Measurements from ENCODE around the gene DBN1. TPM values are rescaled to one million over a fixed set of nuclear protein-coding genes. Genes with fewer than 3 reads are reported as not detected.
A peak's percentile ranks its signal among the peaks of the same experiment; 100 is the strongest.

Gene DBN1
- total RNA-seq, 2 donors from 2014 or later: 7.1 to 13.3 TPM

DNA sequence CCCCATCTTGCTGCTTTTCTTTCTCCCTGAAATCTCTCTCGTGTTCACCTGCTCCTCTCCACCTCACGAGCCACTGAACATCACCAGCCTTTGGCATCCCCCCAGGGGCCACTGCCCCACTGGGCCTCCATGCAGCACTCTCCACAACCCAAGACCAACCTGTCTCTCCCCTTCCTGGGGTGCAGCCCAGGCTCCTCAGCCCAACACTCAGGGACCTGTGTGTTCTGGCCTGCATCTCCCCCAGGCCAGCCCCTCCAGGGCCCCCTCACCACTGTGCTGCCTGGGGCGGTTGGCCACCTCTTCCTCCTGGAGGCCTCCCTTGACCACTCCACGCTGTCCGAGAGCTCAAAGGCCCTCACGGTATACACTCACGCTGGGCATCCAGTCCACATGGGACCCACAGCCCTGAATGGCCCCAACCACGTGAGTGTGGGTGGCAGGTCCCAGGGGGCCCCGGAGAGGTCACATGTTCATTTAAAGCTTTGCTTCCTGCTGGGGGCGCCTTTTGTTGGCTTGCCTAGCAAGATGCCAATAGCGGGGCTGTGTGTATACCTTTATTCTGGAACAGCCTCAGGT, 36.6 kb upstream of the DBN1 start:
- DNase-seq (ENCODE audit: low spot score) (no peak), ATAC-seq (peak in 1 of 2 donors; percentile 5)
- H3K4me3 Mint-ChIP-seq: peak overlapping the region; percentile 63
- H3K27ac Mint-ChIP-seq: peak overlapping the region in 1 of 2 donors; percentile 57
- H3K27me3 Mint-ChIP-seq: no peaks in the 10 kb centered on the region
- H3K9me3 Mint-ChIP-seq: no peaks in the 10 kb centered on the region
- H3K4me1 Mint-ChIP-seq (ENCODE audit: low read depth in 2 of 2): peaks cover 6 to 27% of the 10 kb centered on the region in 2 donors
- H3K36me3 Mint-ChIP-seq: peaks cover 4% of the 10 kb centered on the region

DNA sequence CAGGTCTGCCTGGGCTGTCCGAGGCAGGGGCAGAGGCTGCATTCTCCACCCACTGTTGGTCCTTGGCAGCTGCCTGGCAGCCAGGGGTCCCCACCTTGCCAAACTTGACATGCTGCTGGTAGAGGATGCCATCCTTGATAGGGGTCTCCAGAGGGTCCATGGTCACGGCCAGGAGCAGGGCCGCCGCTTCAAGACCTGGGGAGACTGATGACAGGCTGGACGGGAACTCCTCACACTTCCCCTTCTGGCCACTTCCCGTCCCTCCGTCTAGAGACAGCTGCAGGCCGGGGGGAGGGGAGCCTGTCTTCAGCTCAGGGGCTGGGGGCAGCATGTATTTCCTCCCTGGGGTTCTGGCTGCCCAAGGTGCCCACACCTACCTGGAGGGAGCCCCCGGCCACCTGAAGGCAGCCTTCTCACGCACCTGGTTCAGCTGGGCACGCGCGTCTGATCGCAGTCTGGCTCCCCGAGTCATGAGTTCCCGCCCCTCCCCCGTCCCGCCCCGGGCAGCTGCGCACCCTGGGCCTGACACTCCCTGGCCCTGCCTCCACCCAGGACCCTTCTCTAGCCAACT, 36.0 kb upstream of the DBN1 start, which contains the start of gene DOK3:
TSS of gene DOK3 (minus strand) at position 446 of the 571 bp plus-strand sequence. CDS start at position 160, 286 bp downstream.
- H3K9me3 Mint-ChIP-seq: no peaks in the 10 kb centered on the region
- no peak for DNase-seq (ENCODE audit: low spot score)
- peak within 1 kb of the TSS; percentile 57 to 81 for H3K27ac Mint-ChIP-seq
- H3K36me3 Mint-ChIP-seq: peaks cover 4% of the 10 kb centered on the region
- peaks cover 4 to 26% of the 10 kb centered on the region in 2 donors for H3K4me1 Mint-ChIP-seq (ENCODE audit: low read depth in 2 of 2)
- peak within 1 kb of the TSS; percentile 76 for H3K4me3 Mint-ChIP-seq
- ATAC-seq: no peak
- H3K27me3 Mint-ChIP-seq: no peaks in the 10 kb centered on the region

DNA sequence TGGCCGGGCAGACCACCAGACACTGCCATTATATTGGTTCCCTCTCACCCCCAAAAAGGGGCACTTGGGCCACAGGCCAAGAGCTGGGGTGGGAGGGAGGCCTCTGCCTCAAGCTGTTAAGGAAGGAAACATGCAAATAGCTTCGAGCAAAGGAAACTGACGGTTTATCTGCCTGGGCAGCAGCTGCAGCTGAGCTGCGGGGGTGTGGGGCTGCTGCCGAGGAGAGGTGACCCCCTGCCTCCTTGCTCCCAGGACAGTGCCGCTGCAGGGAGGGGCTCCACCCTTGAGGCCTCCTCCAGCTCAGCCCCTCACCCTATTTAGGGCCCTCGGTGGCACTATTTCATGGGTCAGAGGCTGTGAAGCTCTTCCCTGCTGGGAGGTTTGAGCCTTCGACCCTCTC, 35.4 kb upstream of the DBN1 start:
- DNase-seq (ENCODE audit: low spot score): no peak
- peaks cover 2% of the 10 kb centered on the region for H3K36me3 Mint-ChIP-seq
- no peaks in the 10 kb centered on the region for H3K9me3 Mint-ChIP-seq
- ATAC-seq: no peak
- H3K4me3 Mint-ChIP-seq: peak overlapping the region; percentile 76
- H3K27ac Mint-ChIP-seq: peak overlapping the region; percentile 57 to 81
- H3K4me1 Mint-ChIP-seq (ENCODE audit: low read depth in 2 of 2): peaks cover 4 to 24% of the 10 kb centered on the region in 2 donors
- no peaks in the 10 kb centered on the region for H3K27me3 Mint-ChIP-seq

DNA sequence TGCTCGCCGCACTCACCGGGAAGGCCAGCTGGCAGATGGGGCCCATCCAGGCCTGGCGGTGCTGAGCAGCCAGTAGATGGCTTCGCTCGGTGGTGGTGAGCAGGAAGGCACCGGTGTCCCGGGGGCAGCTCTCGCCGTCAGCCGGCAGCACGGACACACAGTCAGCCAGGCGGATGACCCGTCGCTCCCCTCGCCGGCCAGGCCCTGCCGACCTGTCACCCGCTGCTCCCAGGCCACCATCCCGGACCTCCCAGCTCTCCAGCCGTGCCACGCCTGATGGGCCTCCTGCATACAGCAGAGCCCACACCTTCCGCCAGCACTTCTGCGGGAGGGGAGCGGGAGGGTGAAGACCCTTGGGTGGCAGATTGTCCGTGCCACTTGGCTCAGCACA, 34.8 kb upstream of the DBN1 start:
- H3K27ac Mint-ChIP-seq: no peak overlapping the region
- H3K9me3 Mint-ChIP-seq: no peaks in the 10 kb centered on the region
- ATAC-seq (no peak), DNase-seq (ENCODE audit: low spot score) (no peak)
- H3K4me3 Mint-ChIP-seq: no peak overlapping the region
- no peaks in the 10 kb centered on the region for H3K27me3 Mint-ChIP-seq
- no peaks in the 10 kb centered on the region for H3K36me3 Mint-ChIP-seq
- H3K4me1 Mint-ChIP-seq (ENCODE audit: low read depth in 2 of 2): peaks cover 4 to 22% of the 10 kb centered on the region in 2 donors

DNA sequence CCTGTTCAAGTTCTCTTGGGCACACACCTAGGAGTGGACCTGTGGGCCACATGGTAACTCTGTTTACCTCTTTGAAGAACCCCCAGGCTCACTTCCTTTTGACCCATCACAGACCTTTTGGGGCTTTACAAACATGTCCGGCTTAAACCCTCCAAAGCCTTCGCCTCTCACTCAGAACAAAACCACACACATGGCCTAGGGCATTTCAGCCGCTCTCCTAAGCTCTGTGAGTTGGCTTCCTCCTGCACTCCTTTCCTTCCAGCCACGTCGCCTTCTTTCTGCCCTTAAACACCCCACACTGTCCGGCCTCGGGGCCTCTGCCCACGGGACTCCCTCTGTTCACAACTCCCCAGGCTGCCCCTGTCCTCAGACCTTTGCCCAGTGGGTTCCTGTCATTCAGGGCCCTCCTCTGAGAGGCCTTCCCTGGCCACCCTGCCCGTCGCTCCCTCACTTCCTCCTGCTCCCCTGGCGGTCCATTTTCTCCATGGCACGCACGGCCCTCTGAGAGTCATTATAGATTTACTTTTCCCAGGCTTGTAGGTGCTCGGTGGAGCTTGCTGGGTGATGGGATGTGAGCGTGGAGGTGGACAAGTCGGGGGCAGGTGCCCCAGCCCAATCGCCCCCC, 34.3 kb upstream of the DBN1 start:
- DNase-seq (ENCODE audit: low spot score): no peak
- peak overlapping the region; percentile 2 for H3K4me3 Mint-ChIP-seq
- H3K4me1 Mint-ChIP-seq (ENCODE audit: low read depth in 2 of 2): peaks cover 4 to 22% of the 10 kb centered on the region in 2 donors
- peak overlapping the region in 1 of 2 donors; percentile 1 for H3K27ac Mint-ChIP-seq
- no peak for ATAC-seq
- H3K27me3 Mint-ChIP-seq: no peaks in the 10 kb centered on the region
- H3K9me3 Mint-ChIP-seq: no peaks in the 10 kb centered on the region
- H3K36me3 Mint-ChIP-seq: no peaks in the 10 kb centered on the region

DNA sequence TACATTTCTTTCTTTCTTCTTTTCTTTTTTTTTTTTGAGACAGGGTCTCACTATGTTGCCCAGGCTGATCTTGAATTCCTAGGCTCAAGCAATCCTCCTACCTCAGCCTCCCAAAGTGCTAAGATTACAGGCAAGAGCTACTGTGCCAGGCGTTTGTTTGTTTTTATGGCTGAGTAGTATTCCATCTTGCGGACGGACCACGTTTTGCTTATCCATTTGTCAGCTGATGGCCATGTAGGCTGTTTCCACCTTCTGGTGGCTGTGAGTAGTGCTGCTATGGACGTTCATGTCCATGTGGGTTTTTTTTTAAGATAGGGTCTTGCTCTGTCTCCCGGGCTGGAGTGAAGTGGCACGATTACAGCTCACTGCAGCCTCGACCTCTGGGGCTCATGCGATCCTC, 33.7 kb upstream of the DBN1 start:
- Mint-ChIP-seq H3K4me1 (ENCODE audit: low read depth in 2 of 2) (peaks cover 7 to 22% of the 10 kb centered on the region in 2 donors), H3K27ac (peak overlapping the region; percentile 1 to 25), H3K9me3 (no peaks in the 10 kb centered on the region), H3K36me3 (no peaks in the 10 kb centered on the region), H3K4me3 (no peak overlapping the region), H3K27me3 (no peaks in the 10 kb centered on the region)
- DNase-seq (ENCODE audit: low spot score): no peak
- no peak for ATAC-seq

DNA sequence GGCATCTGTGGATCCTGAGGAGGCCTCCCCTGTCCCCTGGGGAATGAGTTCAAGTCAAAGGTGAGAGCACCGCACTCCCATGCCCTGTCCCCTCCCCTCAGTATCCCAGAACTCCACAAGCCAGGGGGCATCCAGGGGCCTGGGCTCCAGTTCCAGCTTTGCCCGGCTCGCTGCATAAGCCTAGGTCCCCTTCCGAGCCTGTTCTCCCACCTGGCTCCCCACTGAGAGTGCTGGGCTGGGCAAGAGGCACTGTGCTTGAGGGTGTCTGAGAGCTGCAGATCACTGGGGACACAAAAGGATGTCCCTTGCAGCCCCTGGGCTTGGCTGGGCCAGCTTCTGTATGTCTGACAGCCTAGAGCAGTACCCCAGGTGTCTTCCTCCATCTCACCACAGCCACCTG, 31.6 kb upstream of the DBN1 start:
- no peak for DNase-seq (ENCODE audit: low spot score)
- peaks cover 13 to 16% of the 10 kb centered on the region in 2 donors for H3K4me1 Mint-ChIP-seq (ENCODE audit: low read depth in 2 of 2)
- no peaks in the 10 kb centered on the region for H3K27me3 Mint-ChIP-seq
- no peak overlapping the region for H3K4me3 Mint-ChIP-seq
- no peaks in the 10 kb centered on the region for H3K36me3 Mint-ChIP-seq
- H3K9me3 Mint-ChIP-seq: no peaks in the 10 kb centered on the region
- ATAC-seq: no peak
- H3K27ac Mint-ChIP-seq: no peak overlapping the region

DNA sequence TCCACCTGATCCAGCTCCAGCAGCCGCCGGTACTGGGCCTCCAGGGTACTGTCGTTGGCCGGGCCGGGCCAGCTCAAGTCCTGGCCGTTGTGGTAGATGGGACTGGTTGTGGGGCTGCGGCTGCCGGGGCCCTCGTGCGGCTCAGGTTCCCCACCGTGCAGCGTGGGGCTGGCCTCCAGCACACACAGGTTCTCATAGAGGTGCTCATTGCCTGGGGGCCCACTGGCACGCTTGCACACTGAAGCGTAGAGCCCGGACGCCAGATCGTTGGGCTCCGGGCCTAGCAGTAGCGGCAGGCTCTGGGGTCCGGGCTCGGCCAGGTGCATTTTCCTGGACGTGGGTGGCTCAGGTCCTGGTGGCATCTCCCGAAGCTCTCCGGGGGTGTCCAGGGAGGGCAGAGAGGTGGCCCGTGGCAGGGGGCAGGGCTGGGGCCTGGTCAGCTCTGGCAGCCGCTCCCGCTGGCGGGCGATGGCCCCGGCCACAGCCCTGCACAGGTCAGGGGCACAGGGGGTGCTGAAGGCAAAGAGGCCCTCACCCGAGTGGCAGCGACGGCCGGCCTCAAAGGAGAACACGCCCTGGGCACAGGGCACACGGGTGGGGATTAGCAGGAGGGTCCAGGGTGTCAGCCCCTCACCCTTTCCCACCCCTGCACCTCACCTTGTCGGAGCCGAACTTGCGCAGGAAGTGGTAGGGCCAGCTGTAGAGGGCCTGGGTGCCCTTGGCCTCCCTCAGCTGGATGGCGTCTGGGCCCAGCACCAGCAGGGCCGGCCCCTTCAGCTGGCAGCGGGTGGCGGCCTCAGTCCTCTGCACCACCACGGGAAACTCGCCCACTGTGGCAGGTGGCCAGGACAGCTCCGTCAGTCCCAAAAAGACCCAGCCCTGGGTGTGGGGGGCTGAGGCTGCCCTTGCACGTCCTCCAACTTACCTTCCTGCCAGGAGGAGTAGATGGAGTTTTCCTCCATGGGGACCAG, 30.9 kb upstream of the DBN1 start:
- DNase-seq (ENCODE audit: low spot score): no peak
- peak in 1 of 2 donors; percentile 1 for ATAC-seq
- no peaks in the 10 kb centered on the region for H3K36me3 Mint-ChIP-seq
- H3K9me3 Mint-ChIP-seq: no peaks in the 10 kb centered on the region
- H3K4me3 Mint-ChIP-seq: no peak overlapping the region
- H3K27me3 Mint-ChIP-seq: peaks cover 0 to 3% of the 10 kb centered on the region in 2 donors
- peaks cover 9 to 12% of the 10 kb centered on the region in 2 donors for H3K4me1 Mint-ChIP-seq (ENCODE audit: low read depth in 2 of 2)
- H3K27ac Mint-ChIP-seq: no peak overlapping the region

DNA sequence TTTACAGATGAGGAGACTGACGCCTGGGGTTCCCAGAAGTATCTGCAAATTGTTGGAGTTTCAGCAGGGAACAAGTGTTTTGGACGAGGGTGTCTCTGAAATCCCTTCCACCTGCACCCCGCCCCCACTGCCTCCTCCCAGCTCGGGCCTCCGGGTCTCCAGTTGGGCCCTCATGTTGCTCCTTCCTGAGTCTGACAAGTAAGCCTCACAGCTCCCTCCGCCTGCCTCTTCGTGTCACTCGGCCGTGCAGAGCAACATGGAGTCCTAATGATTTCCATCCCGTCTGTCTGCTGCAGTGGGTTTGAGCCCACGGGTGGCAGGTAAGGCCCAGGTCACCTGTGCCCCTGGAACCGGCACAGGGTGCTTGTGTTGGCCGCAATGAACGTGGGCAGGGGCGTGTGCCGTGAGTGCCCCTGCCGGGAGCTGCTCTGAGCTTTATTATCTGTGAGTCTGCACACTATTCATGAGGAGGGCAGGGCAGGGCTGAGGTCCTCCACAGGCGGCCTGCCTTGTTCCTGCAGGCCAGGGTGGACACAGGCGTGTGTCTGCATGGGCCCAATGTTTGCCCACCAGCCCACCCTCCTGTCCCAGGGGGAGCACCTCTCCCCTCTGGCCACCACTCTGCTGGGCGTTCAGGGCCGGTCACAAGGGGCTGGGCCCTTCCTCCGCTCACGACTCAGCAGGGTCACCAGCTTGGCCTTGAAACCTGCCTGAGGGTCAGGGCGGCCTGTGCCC, 30.1 kb upstream of the DBN1 start:
- no peaks in the 10 kb centered on the region for H3K9me3 Mint-ChIP-seq
- DNase-seq (ENCODE audit: low spot score) (no peak), ATAC-seq (no peak)
- no peaks in the 10 kb centered on the region for H3K36me3 Mint-ChIP-seq
- no peak overlapping the region for H3K4me3 Mint-ChIP-seq
- H3K27ac Mint-ChIP-seq: no peak overlapping the region
- peaks cover 7 to 17% of the 10 kb centered on the region in 2 donors for H3K4me1 Mint-ChIP-seq (ENCODE audit: low read depth in 2 of 2)
- peaks cover 5 to 7% of the 10 kb centered on the region in 2 donors for H3K27me3 Mint-ChIP-seq

DNA sequence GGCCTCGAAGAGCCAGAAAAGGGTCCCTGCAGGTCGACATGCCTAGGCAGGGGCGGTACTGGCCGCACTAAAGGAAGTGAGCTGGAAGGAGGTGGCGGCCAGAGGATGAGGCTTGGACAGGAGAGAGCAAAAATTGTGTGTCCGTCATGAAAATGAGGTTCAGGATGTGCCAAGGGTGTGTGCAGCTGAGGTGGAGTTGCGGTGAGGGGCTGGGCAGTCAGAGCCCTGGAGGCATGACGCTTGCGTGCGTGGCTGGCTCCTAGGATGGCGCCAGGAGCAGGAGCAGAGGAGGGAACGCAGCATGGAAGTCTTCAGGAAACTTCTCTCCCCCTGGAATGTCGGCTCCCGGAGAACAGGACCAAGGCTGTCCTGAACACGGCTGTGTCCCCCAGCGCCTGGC, 29.5 kb upstream of the DBN1 start:
- Mint-ChIP-seq H3K27ac (no peak overlapping the region), H3K4me3 (no peak overlapping the region), H3K27me3 (peaks cover 8 to 10% of the 10 kb centered on the region in 2 donors), H3K9me3 (no peaks in the 10 kb centered on the region), H3K36me3 (no peaks in the 10 kb centered on the region), H3K4me1 (ENCODE audit: low read depth in 2 of 2) (peaks cover 12 to 23% of the 10 kb centered on the region in 2 donors)
- ATAC-seq (no peak), DNase-seq (ENCODE audit: low spot score) (no peak)

DNA sequence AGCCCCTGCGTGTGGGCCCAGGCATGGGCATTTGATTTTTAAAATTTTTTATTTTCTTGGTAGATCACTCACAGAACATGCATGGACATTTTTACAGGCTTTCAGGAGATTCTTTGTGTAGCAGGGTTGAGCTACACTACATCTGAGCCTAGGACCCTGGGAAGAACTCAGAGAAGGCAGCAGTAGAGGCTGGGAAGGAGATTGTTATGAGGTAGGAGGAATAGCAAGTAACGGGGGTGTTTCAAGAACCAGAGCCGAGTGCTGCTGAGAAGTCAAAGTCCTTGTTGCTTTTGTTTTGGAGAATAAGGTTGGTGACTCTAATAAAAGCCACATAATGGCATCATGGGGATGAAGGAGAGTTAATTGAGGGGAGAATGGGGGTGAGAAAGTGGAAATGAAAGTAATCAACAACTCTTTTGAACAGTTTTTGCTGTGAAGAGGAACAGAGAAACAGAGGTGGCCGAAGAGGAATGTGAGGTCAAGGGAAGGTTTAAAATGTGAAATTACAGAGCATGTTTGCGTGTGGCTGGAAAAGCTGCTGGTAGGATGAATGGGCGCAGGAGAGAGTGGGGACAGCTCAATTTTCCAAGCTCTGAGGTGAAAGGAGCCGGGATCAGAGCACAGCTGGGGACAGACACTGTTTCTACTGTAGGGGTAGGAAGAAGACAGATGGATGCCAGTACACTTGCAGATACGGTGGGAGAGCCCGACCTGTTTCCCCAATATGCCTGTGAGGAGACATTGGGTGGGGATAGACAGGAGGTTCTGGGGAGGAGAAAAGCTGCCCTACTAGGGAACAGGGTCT, 28.6 kb upstream of the DBN1 start:
- H3K9me3 Mint-ChIP-seq: no peaks in the 10 kb centered on the region
- H3K4me3 Mint-ChIP-seq: no peak overlapping the region
- ATAC-seq: no peak
- no peaks in the 10 kb centered on the region for H3K36me3 Mint-ChIP-seq
- no peak overlapping the region for H3K27ac Mint-ChIP-seq
- peaks cover 15 to 27% of the 10 kb centered on the region in 2 donors for H3K4me1 Mint-ChIP-seq (ENCODE audit: low read depth in 2 of 2)
- peaks cover 8 to 10% of the 10 kb centered on the region in 2 donors for H3K27me3 Mint-ChIP-seq
- no peak for DNase-seq (ENCODE audit: low spot score)

DNA sequence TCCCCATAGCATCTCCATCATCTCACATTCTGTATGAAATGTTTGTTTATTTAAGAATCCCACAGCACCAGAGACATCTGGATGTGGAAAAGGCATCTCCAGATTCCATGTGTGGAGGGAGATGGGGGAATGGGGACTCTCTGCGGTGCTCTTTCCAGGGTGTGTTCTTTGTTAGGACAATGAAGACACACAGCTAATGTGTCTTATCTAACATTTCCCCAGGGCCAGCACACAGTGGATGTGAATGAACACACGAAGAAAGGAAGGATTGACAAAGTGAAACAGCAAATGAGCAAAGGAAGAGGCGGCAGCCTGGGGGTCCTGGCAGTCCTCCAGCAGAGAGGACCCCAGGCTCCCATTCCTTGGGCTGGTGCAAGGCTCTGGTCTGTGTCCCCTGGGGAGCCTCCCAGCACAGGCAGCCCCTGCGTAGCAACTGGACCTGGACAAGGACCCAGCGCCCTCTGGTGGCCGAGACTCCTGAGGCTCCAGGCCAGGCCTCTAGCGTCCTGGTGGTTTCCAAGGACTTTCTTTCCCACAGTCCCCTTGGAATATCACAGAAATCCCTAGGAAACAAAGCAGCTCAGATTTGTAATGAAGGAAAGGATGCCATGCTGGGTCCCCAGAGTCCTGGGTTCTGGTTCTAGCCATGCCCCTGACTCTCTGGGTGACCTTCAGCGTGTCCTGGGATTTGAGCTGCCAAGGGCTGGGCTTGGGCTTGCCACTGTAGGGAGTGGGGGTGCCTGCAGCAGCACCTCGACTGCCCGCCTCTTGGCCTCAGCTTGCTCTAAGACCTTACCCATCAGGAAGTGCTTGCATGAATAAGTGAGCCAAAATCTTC, 27.5 kb upstream of the DBN1 start:
- peak; percentile 85 for DNase-seq (ENCODE audit: low spot score)
- Mint-ChIP-seq H3K9me3 (no peaks in the 10 kb centered on the region), H3K27ac (peak overlapping the region in 1 of 2 donors; percentile 54), H3K4me3 (no peak overlapping the region), H3K27me3 (peaks cover 8 to 10% of the 10 kb centered on the region in 2 donors), H3K4me1 (ENCODE audit: low read depth in 2 of 2) (peaks cover 15 to 27% of the 10 kb centered on the region in 2 donors), H3K36me3 (no peaks in the 10 kb centered on the region)
- ATAC-seq: no peak

Measured in natural killer cell treated with Interleukin-12 subunit alpha and Interleukin-12 subunit beta and Interleukin-15 and Interleukin-18, amount 100 ng/mL, for 72 hours (primary cell).